ENCODE results near the gene DOCK1. TPM values are rescaled to one million over a fixed set of nuclear protein-coding genes. Genes with fewer than 3 reads are reported as not detected.

The DOCK1 gene
- total and polyA plus RNA-seq, 4 donors = 10.9 to 82.6 (median 43.3) TPM

- H3K4me1 ChIP-seq (ENCODE audit: control insufficient read depth in 1 of 2, insufficient read depth in 2 of 2, low read length in 2 of 2) = no peaks in the 10 kb centered on the region
- no peaks in the 10 kb centered on the region for H3K27me3 ChIP-seq (ENCODE audit: control insufficient read depth in 1 of 2, insufficient read depth in 2 of 2, low read length in 1 of 2)
- DNase-seq = peak; percentile 59 to 83
- 36 to 37% methylated on average over 4 of the region's 4 CpGs for WGBS, 2 donors
- no peak for ATAC-seq (ENCODE audit: low FRiP score)
- intact Hi-C loops (cut with DNase I) = no loop called here
- H3K36me3 ChIP-seq (ENCODE audit: control insufficient read depth in 1 of 2, insufficient read depth in 2 of 2, low read length in 1 of 2) = peaks cover 0 to 4% of the 10 kb centered on the region in 2 donors
- H3K27ac ChIP-seq (ENCODE audit: low read depth in 1 of 2, low read length in 2 of 2) = no peak overlapping the region
- no peak overlapping the region for H3K4me3 ChIP-seq (ENCODE audit: low read length in 2 of 2)
- H3K9me3 ChIP-seq (ENCODE audit: control insufficient read depth, low read length) = no peaks in the 10 kb centered on the region
Measured at GRCh38 chr10:127117125-127117524, 211.9 kb downstream of the DOCK1 start.

GRCh38 chr10:127118034-127118433 lies 212.8 kb downstream of the DOCK1 start:
- peaks cover 0 to 4% of the 10 kb centered on the region in 2 donors for H3K36me3 ChIP-seq (ENCODE audit: control insufficient read depth in 1 of 2, insufficient read depth in 2 of 2, low read length in 1 of 2)
- ATAC-seq (ENCODE audit: low FRiP score) = no peak

GRCh38 chr10:127119936-127120335 lies 214.7 kb downstream of the DOCK1 start:
- Histone ChIP-seq H3K27me3 (ENCODE audit: control insufficient read depth in 1 of 2, insufficient read depth in 2 of 2, low read length in 1 of 2) (no peaks in the 10 kb centered on the region), H3K9me3 (ENCODE audit: control insufficient read depth, low read length) (no peaks in the 10 kb centered on the region), H3K4me1 (ENCODE audit: control insufficient read depth in 1 of 2, insufficient read depth in 2 of 2, low read length in 2 of 2) (no peaks in the 10 kb centered on the region), H3K4me3 (ENCODE audit: low read length in 2 of 2) (no peak overlapping the region), H3K36me3 (ENCODE audit: control insufficient read depth in 1 of 2, insufficient read depth in 2 of 2, low read length in 1 of 2) (peaks cover 0 to 3% of the 10 kb centered on the region in 2 donors), H3K27ac (ENCODE audit: low read depth in 1 of 2, low read length in 2 of 2) (no peak overlapping the region)
- WGBS, 2 donors = 85 to 86% methylated on average over 8 of the region's 8 CpGs
- DNase-seq = no peak
- ATAC-seq (ENCODE audit: low FRiP score) = no peak
- intact Hi-C loops (cut with DNase I) = no loop called here

More at GRCh38 chr10:127118034-127118433, 212.8 kb downstream of the DOCK1 start:
- Histone ChIP-seq H3K27ac (ENCODE audit: low read depth in 1 of 2, low read length in 2 of 2) (no peak overlapping the region), H3K4me3 (ENCODE audit: low read length in 2 of 2) (no peak overlapping the region), H3K27me3 (ENCODE audit: control insufficient read depth in 1 of 2, insufficient read depth in 2 of 2, low read length in 1 of 2) (no peaks in the 10 kb centered on the region), H3K9me3 (ENCODE audit: control insufficient read depth, low read length) (no peaks in the 10 kb centered on the region), H3K4me1 (ENCODE audit: control insufficient read depth in 1 of 2, insufficient read depth in 2 of 2, low read length in 2 of 2) (no peaks in the 10 kb centered on the region)
- intact Hi-C loops (cut with DNase I) = no loop called here
- DNase-seq = no peak

- intact Hi-C loops (cut with DNase I) = no loop called here
- Histone ChIP-seq H3K4me1 (ENCODE audit: control insufficient read depth in 1 of 2, insufficient read depth in 2 of 2, low read length in 2 of 2) (no peaks in the 10 kb centered on the region), H3K27me3 (ENCODE audit: control insufficient read depth in 1 of 2, insufficient read depth in 2 of 2, low read length in 1 of 2) (no peaks in the 10 kb centered on the region), H3K27ac (ENCODE audit: low read depth in 1 of 2, low read length in 2 of 2) (no peak overlapping the region), H3K4me3 (ENCODE audit: low read length in 2 of 2) (no peak overlapping the region), H3K9me3 (ENCODE audit: control insufficient read depth, low read length) (no peaks in the 10 kb centered on the region), H3K36me3 (ENCODE audit: control insufficient read depth in 1 of 2, insufficient read depth in 2 of 2, low read length in 1 of 2) (peaks cover 0 to 3% of the 10 kb centered on the region in 2 donors)
- ATAC-seq (ENCODE audit: low FRiP score) (no peak), DNase-seq (no peak)
- WGBS, 2 donors = 73 to 75% methylated on average over 4 of the region's 4 CpGs
Measured at GRCh38 chr10:127122831-127123230, 217.6 kb downstream of the DOCK1 start.

GRCh38 chr10:127123626-127124025 lies 218.4 kb downstream of the DOCK1 start:
- H3K9me3 ChIP-seq (ENCODE audit: control insufficient read depth, low read length) = no peaks in the 10 kb centered on the region
- H3K36me3 ChIP-seq (ENCODE audit: control insufficient read depth in 1 of 2, insufficient read depth in 2 of 2, low read length in 1 of 2) = peaks cover 0 to 3% of the 10 kb centered on the region in 2 donors
- DNase-seq (no peak), ATAC-seq (ENCODE audit: low FRiP score) (no peak)
- H3K27me3 ChIP-seq (ENCODE audit: control insufficient read depth in 1 of 2, insufficient read depth in 2 of 2, low read length in 1 of 2) = no peaks in the 10 kb centered on the region
- intact Hi-C loops (cut with DNase I) = no loop called here
- 84 to 88% methylated on average over 6 of the region's 6 CpGs for WGBS, 2 donors
- no peak overlapping the region for H3K4me3 ChIP-seq (ENCODE audit: low read length in 2 of 2)
- no peak overlapping the region for H3K27ac ChIP-seq (ENCODE audit: low read depth in 1 of 2, low read length in 2 of 2)
- no peaks in the 10 kb centered on the region for H3K4me1 ChIP-seq (ENCODE audit: control insufficient read depth in 1 of 2, insufficient read depth in 2 of 2, low read length in 2 of 2)

- 87 to 88% methylated on average over 9 of the region's 9 CpGs for WGBS, 2 donors
- Histone ChIP-seq H3K36me3 (ENCODE audit: control insufficient read depth in 1 of 2, insufficient read depth in 2 of 2, low read length in 1 of 2) (peaks cover 0 to 3% of the 10 kb centered on the region in 2 donors), H3K27ac (ENCODE audit: low read depth in 1 of 2, low read length in 2 of 2) (no peak overlapping the region), H3K9me3 (ENCODE audit: control insufficient read depth, low read length) (no peaks in the 10 kb centered on the region), H3K27me3 (ENCODE audit: control insufficient read depth in 1 of 2, insufficient read depth in 2 of 2, low read length in 1 of 2) (no peaks in the 10 kb centered on the region), H3K4me3 (ENCODE audit: low read length in 2 of 2) (no peak overlapping the region), H3K4me1 (ENCODE audit: control insufficient read depth in 1 of 2, insufficient read depth in 2 of 2, low read length in 2 of 2) (no peaks in the 10 kb centered on the region)
- ATAC-seq (ENCODE audit: low FRiP score) (no peak), DNase-seq (no peak)
- intact Hi-C loops (cut with DNase I) = no loop called here
Measured at GRCh38 chr10:127125331-127125730, 220.1 kb downstream of the DOCK1 start.

- H3K36me3 ChIP-seq (ENCODE audit: control insufficient read depth in 1 of 2, insufficient read depth in 2 of 2, low read length in 1 of 2) = peaks cover 0 to 6% of the 10 kb centered on the region in 2 donors
- ATAC-seq (ENCODE audit: low FRiP score) = no peak
Measured at GRCh38 chr10:127127822-127128221, 222.6 kb downstream of the DOCK1 start.

GRCh38 chr10:127129104-127129503 lies 223.9 kb downstream of the DOCK1 start:
- 97 to 98% methylated on average over 5 of the region's 5 CpGs for WGBS, 2 donors

More at GRCh38 chr10:127127822-127128221, 222.6 kb downstream of the DOCK1 start:
- Histone ChIP-seq H3K4me1 (ENCODE audit: control insufficient read depth in 1 of 2, insufficient read depth in 2 of 2, low read length in 2 of 2) (no peaks in the 10 kb centered on the region), H3K27ac (ENCODE audit: low read depth in 1 of 2, low read length in 2 of 2) (no peak overlapping the region), H3K27me3 (ENCODE audit: control insufficient read depth in 1 of 2, insufficient read depth in 2 of 2, low read length in 1 of 2) (no peaks in the 10 kb centered on the region), H3K4me3 (ENCODE audit: low read length in 2 of 2) (no peak overlapping the region), H3K9me3 (ENCODE audit: control insufficient read depth, low read length) (no peaks in the 10 kb centered on the region)
- intact Hi-C loops (cut with DNase I) = no loop called here
- WGBS, 2 donors = 96 to 100% methylated on average over 1 of the region's 1 CpG
- DNase-seq = no peak

GRCh38 chr10:127132451-127132850 lies 227.2 kb downstream of the DOCK1 start:
- peaks cover 0 to 5% of the 10 kb centered on the region in 2 donors for H3K36me3 ChIP-seq (ENCODE audit: control insufficient read depth in 1 of 2, insufficient read depth in 2 of 2, low read length in 1 of 2)
- DNase-seq (no peak), ATAC-seq (ENCODE audit: low FRiP score) (no peak)
- intact Hi-C loops (cut with DNase I) = no loop called here
- WGBS, 2 donors = 95 to 96% methylated on average over 7 of the region's 7 CpGs
- H3K27ac ChIP-seq (ENCODE audit: low read depth in 1 of 2, low read length in 2 of 2) = no peak overlapping the region
- no peaks in the 10 kb centered on the region for H3K4me1 ChIP-seq (ENCODE audit: control insufficient read depth in 1 of 2, insufficient read depth in 2 of 2, low read length in 2 of 2)
- no peak overlapping the region for H3K4me3 ChIP-seq (ENCODE audit: low read length in 2 of 2)
- no peaks in the 10 kb centered on the region for H3K27me3 ChIP-seq (ENCODE audit: control insufficient read depth in 1 of 2, insufficient read depth in 2 of 2, low read length in 1 of 2)
- no peaks in the 10 kb centered on the region for H3K9me3 ChIP-seq (ENCODE audit: control insufficient read depth, low read length)

More at GRCh38 chr10:127129104-127129503, 223.9 kb downstream of the DOCK1 start:
- Histone ChIP-seq H3K4me3 (ENCODE audit: low read length in 2 of 2) (no peak overlapping the region), H3K27ac (ENCODE audit: low read depth in 1 of 2, low read length in 2 of 2) (no peak overlapping the region), H3K36me3 (ENCODE audit: control insufficient read depth in 1 of 2, insufficient read depth in 2 of 2, low read length in 1 of 2) (peaks cover 0 to 6% of the 10 kb centered on the region in 2 donors), H3K4me1 (ENCODE audit: control insufficient read depth in 1 of 2, insufficient read depth in 2 of 2, low read length in 2 of 2) (no peaks in the 10 kb centered on the region), H3K9me3 (ENCODE audit: control insufficient read depth, low read length) (no peaks in the 10 kb centered on the region), H3K27me3 (ENCODE audit: control insufficient read depth in 1 of 2, insufficient read depth in 2 of 2, low read length in 1 of 2) (no peaks in the 10 kb centered on the region)
- ATAC-seq (ENCODE audit: low FRiP score) = no peak
- intact Hi-C loops (cut with DNase I) = no loop called here
- no peak for DNase-seq
